Activated CD8-positive, alpha-beta memory T cell treated with anti-CD3 and anti-CD28 coated beads, Interleukin-2, amount 10 ng/mL, durations not matched to agents 7 days and 5 days (primary cell): ENCODE data around the gene PRKG2. TPM values are rescaled to one million over a fixed set of nuclear protein-coding genes. Genes with fewer than 3 reads are reported as not detected.
A peak's percentile ranks its signal among the peaks of the same experiment; 100 is the strongest.
"Not testable (repeated sequence)": the region's sequence is repeated elsewhere in the genome, so short reads cannot be mapped to it uniquely, and the experiment has no call there.

Experiments
- ATAC-seq: fragments of 150-1000 bp; cut with Tn5 transposase; one replicate; pipeline ENCODE4 v1.10.0; 2021; ENCODE audit warnings: moderate library complexity
- CTCF ChIA-PET: fragments of 350-600 bp; sonication (Branson Sonifier 250); formaldehyde crosslinking; loops from one replicate; lab custom pipeline; 2021; ENCODE audit warnings: antibody characterized with exemption; lab: Charles Lee
- DNase-seq: peaks from one replicate; pipeline ENCODE4 v3.0.0-alpha.2; 2020
- H3K27ac Mint-ChIP-seq: one replicate; pipeline ENCODE4 v1.8.0; 2021; ENCODE audit warnings: mild to moderate bottlenecking, mixed read lengths
- H3K27me3 Mint-ChIP-seq: one replicate; pipeline ENCODE4 v1.8.0; 2021; ENCODE audit warnings: mixed read lengths
- H3K36me3 Mint-ChIP-seq: one replicate; pipeline ENCODE4 v1.8.0; 2021; ENCODE audit warnings: mild to moderate bottlenecking, mixed read lengths
- H3K4me1 Mint-ChIP-seq: one replicate; pipeline ENCODE4 v1.8.0; 2021; ENCODE audit warnings: mixed read lengths
- H3K4me3 Mint-ChIP-seq: one replicate; pipeline ENCODE4 v1.8.0; 2021; ENCODE audit warnings: mild to moderate bottlenecking, moderate library complexity, mixed read lengths
- H3K9me3 Mint-ChIP-seq: one replicate; pipeline ENCODE4 v1.8.0; 2022; ENCODE audit warnings: low read depth, mixed read lengths
- total RNA-seq, 2 experiments: library from RNA; stranded (reverse); gene quantifications; one replicate each; pipeline ENCODE4 v1.2.3, GENCODE V29; 2021

PRKG2 gene
- total RNA-seq, 2 experiments from 2014 or later, result 0.58 to 0.63 TPM

DNA sequence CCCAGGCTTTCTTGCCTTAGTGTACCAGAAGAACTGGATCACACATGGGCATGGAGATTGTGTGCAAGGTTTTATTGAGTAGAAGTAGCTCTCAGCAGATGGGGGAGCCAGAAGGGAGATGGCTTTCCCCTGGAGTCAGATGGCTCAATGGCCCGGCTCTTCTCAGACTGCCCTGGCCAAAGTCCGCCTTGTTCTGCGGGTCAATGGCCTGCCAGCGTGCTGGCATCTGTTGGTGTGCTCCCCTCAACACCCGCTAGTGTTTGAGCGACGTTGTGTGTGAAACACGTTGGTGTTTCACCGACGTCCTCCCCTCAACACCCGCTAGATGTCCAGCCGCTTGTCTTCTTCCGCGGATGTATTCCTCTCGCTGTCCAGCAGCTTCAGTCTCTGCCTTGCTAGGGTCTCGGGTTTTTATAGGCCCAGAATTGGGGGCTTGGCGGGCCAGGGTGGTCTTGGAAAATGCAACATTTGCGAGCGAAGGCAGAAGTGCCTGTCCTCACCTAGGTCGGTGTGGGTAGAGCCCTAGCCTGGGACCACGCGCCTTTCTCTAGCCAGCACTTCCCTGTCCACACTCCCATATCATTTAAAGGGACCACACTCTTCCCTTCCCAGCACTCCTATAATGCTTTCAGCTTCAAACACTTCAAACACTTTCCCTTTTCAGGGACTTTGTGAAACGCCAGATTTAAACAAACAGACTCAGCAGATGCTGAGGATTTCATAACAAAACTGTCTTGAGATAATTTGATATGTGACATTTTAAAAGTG is 21.1 kb upstream of the PRKG2 start:
- Mint-ChIP-seq H3K4me1 (no peaks in the 10 kb centered on the region), H3K9me3 (peaks cover 3% of the 10 kb centered on the region), H3K4me3 (no peak overlapping the region), H3K36me3 (no peaks in the 10 kb centered on the region), H3K27ac (no peak overlapping the region), H3K27me3 (no peaks in the 10 kb centered on the region)
- DNase-seq, result no peak
- ATAC-seq, result no peak
- CTCF ChIA-PET, result no interaction called here

DNA sequence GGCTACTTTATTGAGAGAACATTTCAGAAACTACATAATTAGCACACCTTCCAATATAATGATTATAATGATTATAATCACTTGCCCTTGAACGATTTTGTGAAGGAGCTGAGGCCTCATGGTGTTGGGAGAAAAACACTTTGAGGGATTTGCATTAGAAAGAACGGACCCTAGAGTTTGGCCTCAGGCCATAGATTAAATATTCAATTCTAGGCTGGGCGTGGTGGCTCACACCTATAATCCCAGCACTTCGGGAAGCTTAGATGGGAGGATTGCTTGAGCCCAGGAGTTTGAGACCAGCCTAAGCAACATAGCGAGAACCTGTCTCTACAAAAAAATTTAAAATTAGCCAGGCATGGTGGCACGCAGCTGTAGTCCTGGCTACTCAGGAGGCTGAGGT is 12.9 kb upstream of the PRKG2 start:
- Mint-ChIP-seq H3K9me3 (peaks cover 7% of the 10 kb centered on the region), H3K4me3 (no peak overlapping the region), H3K27me3 (peaks cover 3% of the 10 kb centered on the region), H3K4me1 (no peaks in the 10 kb centered on the region), H3K27ac (no peak overlapping the region), H3K36me3 (no peaks in the 10 kb centered on the region)
- ATAC-seq (no peak), DNase-seq (no peak)
- CTCF ChIA-PET, result no interaction called here

DNA sequence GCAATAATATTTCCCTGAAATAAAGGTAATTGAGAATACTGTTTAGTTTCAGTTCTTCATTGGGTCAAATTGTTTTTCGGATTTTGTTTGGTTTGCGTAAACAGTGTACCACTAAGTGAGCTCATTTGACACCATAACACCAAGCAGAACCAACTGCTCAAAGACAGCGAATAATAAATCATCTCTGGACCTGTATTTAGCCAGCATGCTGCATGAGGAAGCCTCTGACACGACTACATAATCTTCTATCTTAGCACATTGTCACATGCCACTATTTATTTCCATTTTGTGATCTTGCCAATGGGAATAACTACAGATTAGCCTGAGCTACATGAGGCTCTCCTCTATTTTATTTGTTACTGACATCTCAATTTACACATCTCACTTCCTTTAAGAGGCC is 12.1 kb upstream of the PRKG2 start:
- Mint-ChIP-seq H3K4me3 (no peak overlapping the region), H3K9me3 (peaks cover 7% of the 10 kb centered on the region), H3K4me1 (no peaks in the 10 kb centered on the region), H3K36me3 (no peaks in the 10 kb centered on the region), H3K27ac (no peak overlapping the region), H3K27me3 (peaks cover 3% of the 10 kb centered on the region)
- CTCF ChIA-PET, result no interaction called here
- DNase-seq (no peak), ATAC-seq (no peak)

DNA sequence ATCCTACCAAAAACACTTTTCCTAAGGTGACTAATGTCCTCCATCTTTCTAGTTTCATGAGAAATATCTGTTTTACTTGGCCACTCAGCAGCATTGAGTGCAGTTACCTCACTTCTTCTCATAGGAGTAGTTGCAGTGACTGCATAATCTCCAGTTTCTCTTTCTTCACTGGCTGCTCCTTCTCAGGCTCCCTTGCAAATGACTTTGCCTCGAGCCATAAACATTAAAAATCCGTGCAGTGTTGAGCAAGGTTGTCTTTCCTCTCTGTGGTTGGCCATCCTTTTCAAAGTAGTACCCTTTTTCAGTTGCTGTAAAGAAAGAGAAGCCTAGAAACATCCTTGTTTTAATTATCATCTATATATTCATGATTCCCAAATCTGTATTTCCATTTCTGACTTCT is 10.2 kb upstream of the PRKG2 start:
- no peak for ATAC-seq
- no peak for DNase-seq
- CTCF ChIA-PET, result no interaction called here
- Mint-ChIP-seq H3K9me3 (no peaks in the 10 kb centered on the region), H3K36me3 (no peaks in the 10 kb centered on the region), H3K4me1 (no peaks in the 10 kb centered on the region), H3K4me3 (no peak overlapping the region), H3K27ac (no peak overlapping the region), H3K27me3 (peaks cover 7% of the 10 kb centered on the region)

DNA sequence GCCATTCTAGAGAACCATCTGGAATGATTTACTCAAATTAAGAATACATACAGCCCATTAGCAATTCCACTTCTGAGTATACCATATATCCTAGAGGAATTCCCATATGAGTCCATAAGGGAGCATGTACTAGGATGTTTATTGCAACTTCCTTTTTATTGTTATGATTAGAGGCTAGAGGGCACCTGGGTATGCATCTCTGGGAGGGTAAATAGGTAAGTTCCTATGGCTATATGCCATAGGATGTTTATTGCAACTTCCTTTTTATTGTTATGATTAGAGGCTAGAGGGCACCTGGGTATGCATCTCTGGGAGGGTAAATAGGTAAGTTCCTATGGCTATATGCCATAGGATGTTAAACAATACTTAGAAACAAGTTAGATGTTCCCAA is 7.1 kb upstream of the PRKG2 start:
- H3K9me3 Mint-ChIP-seq, H3K4me3 Mint-ChIP-seq, H3K27ac Mint-ChIP-seq, ATAC-seq, DNase-seq, CTCF ChIA-PET, H3K36me3 Mint-ChIP-seq, H3K4me1 Mint-ChIP-seq: not testable (repeated sequence)
- peaks cover 21% of the 10 kb centered on the region for H3K27me3 Mint-ChIP-seq

DNA sequence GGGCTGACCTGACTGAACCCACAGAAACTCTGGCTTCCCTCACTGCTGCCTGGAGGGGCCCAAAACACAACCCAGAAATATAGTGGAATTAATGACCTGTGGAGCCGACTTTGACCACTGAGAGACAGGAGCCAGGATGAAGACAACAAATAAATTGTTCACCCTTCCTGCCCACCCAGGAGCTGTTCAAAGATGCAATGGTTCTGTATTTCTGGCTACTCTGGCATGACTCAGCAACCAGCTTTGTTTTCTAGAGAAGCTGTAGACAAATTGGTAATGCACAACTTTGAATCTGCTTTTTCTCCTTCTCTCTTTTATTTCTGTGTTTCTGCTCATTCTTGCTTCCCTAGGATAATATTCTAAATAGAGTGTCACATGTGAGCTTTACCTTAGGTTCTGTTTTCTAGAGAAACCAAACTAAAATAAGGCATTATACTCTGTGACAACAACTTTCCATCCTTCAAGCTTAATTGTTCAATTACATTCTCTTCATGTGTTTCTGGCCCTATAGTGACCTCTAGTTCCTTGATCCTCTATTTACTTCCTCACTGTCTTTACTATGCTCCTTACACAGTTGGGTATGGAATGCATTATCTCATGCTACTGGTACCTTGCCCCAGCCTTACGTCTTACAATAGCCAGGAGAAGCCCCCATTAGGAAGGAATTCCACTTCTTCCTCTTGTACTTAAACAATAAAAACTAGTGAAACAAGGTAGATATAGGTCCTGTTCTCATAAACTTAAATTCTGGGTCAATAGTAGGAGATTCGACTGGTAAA is 6.5 kb upstream of the PRKG2 start:
- no peaks in the 10 kb centered on the region for H3K9me3 Mint-ChIP-seq
- no peak overlapping the region for H3K27ac Mint-ChIP-seq
- no peaks in the 10 kb centered on the region for H3K4me1 Mint-ChIP-seq
- CTCF ChIA-PET, result no interaction called here
- H3K36me3 Mint-ChIP-seq, result no peaks in the 10 kb centered on the region
- H3K4me3 Mint-ChIP-seq, result no peak overlapping the region
- no peak for DNase-seq
- no peak for ATAC-seq
- H3K27me3 Mint-ChIP-seq, result peaks cover 20% of the 10 kb centered on the region

DNA sequence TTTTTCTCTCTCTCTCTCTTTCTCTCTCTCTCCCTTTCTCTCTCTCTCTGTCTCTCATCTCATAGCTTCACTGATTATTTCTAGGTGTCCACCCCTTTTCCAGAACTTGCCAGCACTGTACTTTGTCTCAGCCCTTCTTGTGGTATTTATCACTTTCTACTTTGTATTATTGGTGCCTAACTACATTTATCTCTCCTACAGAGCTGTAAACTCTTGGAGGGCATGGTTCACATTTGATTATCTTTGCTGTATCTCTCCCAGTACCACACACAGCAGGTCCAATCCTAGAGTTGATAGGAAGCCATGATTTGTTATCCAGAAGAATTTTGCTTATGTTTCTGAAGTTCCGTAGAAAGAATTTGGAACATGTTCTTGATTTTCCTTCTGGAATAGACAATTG is 5.2 kb upstream of the PRKG2 start:
- CTCF ChIA-PET, result no interaction called here
- no peak for DNase-seq
- Mint-ChIP-seq H3K36me3 (no peaks in the 10 kb centered on the region), H3K4me1 (peaks cover 4% of the 10 kb centered on the region), H3K27me3 (peaks cover 31% of the 10 kb centered on the region), H3K9me3 (no peaks in the 10 kb centered on the region), H3K4me3 (no peak overlapping the region), H3K27ac (no peak overlapping the region)
- no peak for ATAC-seq

DNA sequence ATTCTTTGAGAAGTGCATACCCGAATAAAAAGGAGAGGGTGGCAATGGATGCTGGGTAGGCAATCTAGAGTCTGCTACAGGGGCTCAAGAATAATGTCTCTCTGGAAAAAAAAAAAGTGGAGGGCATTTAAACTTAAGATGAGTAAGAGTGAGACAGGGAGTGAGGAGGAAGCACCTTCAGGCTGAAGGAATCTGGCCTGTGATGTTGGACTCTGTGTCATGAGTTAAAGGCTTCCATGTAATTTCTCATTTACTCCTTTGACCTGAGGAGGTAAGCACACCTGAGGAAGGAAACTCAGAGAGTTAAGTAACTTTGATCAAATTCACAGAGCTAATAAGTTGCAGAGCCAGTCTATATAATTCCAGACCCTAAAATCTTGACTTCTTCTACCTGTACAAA is 3.2 kb upstream of the PRKG2 start:
- no peak for DNase-seq
- no peak overlapping the region for H3K27ac Mint-ChIP-seq
- H3K36me3 Mint-ChIP-seq, result no peaks in the 10 kb centered on the region
- H3K4me3 Mint-ChIP-seq, result no peak overlapping the region
- ATAC-seq, result no peak
- CTCF ChIA-PET, result no interaction called here
- H3K9me3 Mint-ChIP-seq, result no peaks in the 10 kb centered on the region
- H3K4me1 Mint-ChIP-seq, result peaks cover 9% of the 10 kb centered on the region
- peaks cover 33% of the 10 kb centered on the region for H3K27me3 Mint-ChIP-seq

DNA sequence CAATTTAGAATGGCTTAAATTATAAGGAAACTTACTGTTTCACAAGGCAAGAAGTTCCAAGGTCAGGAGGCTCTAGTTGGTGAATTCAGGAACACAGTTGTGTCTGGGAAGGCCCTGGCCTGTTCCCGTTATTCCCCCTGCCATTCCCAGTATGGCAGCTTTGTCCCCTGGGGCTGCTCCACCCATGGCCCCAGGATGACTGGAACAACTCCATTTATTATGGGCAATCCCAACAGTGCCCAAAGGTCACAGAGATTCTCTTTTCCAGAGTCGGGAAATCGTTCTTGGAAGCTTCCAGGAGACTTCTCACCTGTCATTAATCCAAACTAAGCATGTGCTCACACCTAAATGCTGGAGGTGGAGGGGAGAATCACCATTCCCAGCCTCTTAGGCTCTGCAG is 2.8 kb upstream of the PRKG2 start:
- Mint-ChIP-seq H3K27me3 (peaks cover 33% of the 10 kb centered on the region), H3K36me3 (no peaks in the 10 kb centered on the region), H3K27ac (no peak overlapping the region), H3K9me3 (no peaks in the 10 kb centered on the region), H3K4me3 (no peak overlapping the region), H3K4me1 (peaks cover 9% of the 10 kb centered on the region)
- ATAC-seq (no peak), DNase-seq (no peak)
- CTCF ChIA-PET, result no interaction called here

DNA sequence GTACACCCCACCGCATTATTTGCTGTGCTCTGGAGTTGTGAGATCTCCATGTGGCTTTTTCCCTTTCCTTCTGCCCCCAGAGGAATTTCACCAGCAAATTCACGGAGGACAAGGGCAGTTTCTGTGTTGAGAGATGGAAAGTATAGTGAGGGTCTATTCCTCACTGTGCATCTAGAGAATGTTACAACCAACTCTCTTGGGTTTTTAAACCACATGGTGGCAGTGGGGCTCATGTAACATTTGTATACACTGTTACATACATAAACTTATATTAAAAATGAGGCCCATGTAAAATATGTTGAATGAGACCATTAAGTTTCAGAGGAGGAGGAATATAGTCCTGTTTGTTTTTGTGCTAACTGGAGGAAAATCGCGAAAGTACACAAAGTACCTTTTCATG is 909 bp upstream of the PRKG2 start:
- Mint-ChIP-seq H3K27ac (no peak overlapping the region), H3K9me3 (no peaks in the 10 kb centered on the region), H3K4me3 (peak overlapping the region; percentile 41), H3K27me3 (peaks cover 29% of the 10 kb centered on the region), H3K36me3 (no peaks in the 10 kb centered on the region), H3K4me1 (peaks cover 9% of the 10 kb centered on the region)
- ATAC-seq (no peak), DNase-seq (no peak)
- CTCF ChIA-PET, result no interaction called here

DNA sequence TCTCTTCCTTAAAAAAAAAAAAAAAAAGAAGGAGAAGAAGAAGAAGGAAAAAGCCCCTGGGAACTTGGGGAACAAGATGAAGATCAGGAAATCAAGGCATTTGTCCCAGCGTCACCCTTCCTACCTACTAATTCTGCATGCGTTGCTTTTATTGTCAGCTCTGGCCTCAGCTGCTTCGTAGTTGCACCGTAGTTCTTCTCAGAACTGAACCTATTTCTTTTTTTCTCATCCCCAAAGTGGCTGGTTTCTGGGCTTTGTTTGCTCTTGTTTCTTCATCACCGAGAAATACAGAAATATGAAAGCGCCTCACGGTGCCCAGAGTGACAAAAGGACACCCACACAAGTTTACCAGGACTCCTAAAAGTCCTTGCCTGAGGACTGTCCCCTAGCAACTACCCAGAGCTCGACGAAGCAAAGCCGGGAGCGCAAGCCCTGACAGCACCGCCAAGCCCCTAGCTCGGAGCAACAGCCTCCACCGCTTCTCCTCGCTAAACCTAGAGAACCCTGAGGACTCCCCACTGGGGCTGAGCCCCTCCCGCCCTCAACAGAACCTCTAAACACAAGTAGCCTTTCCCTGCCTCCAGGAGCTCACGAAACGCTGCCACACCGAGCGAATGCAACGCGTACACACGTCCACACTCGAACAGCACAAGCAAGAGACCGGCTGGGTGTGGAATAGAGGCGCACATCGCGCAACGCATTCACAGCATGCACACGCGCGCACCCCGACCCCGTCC is 710 bp downstream of the PRKG2 start:
- ATAC-seq, result peak; percentile 58
- CTCF ChIA-PET, result interaction anchor here (1.8 kb wide), 1 partner anchor 14 kb away, joined by 7 read pairs; no protein-coding TSS in a partner anchor
- peaks cover 29% of the 10 kb centered on the region for H3K27me3 Mint-ChIP-seq
- H3K27ac Mint-ChIP-seq, result no peak overlapping the region
- no peak for DNase-seq
- H3K9me3 Mint-ChIP-seq, result no peaks in the 10 kb centered on the region
- H3K4me1 Mint-ChIP-seq, result peaks cover 9% of the 10 kb centered on the region
- H3K4me3 Mint-ChIP-seq, result peak overlapping the region; percentile 66
- no peaks in the 10 kb centered on the region for H3K36me3 Mint-ChIP-seq

DNA sequence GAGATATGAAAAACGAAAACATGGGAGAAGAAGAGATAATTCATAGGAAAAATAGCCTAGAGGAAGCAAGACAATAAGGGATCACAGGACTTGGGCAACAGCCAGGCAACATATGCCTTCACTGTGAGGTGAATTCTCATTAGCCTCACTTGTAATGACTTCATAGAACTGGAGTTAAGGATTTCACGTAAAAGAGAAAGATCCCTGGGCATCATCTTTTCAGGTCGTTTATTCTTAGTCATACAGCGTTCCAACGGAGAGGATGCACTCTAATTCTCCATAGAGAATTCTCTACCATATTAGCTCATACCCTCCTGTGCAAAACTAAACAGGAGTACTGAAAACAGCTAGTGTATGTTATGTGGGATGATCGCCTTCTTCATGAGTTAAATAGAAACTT is 1.4 kb downstream of the PRKG2 start:
- ATAC-seq, result no peak
- CTCF ChIA-PET, result interaction anchor here (1.8 kb wide), 1 partner anchor 13 kb away, joined by 7 read pairs; no protein-coding TSS in a partner anchor
- Mint-ChIP-seq H3K9me3 (no peaks in the 10 kb centered on the region), H3K4me3 (no peak overlapping the region), H3K4me1 (peaks cover 9% of the 10 kb centered on the region), H3K27ac (no peak overlapping the region), H3K27me3 (peaks cover 25% of the 10 kb centered on the region), H3K36me3 (no peaks in the 10 kb centered on the region)
- DNase-seq, result no peak

DNA sequence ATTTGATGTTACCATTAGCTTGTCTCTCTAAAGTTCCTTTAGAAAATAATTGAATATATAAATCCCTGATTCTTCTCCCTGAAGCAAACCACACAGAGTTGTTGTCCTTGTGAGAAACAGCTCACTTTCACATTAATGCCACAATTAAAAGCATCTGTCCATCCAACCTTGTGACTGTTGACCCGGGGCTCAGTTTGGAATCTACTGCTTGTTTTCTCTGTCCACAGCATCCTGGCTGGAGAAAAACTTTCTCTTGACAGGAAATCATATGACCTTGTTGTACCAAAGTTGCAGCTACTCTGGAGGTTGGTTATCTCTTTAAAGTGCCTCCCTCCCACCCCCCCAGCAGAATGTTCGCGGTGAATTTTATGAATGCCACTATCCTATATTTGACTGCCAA is 3.1 kb downstream of the PRKG2 start:
- Mint-ChIP-seq H3K4me1 (peaks cover 9% of the 10 kb centered on the region), H3K36me3 (no peaks in the 10 kb centered on the region), H3K9me3 (no peaks in the 10 kb centered on the region), H3K27ac (no peak overlapping the region), H3K4me3 (no peak overlapping the region), H3K27me3 (peaks cover 20% of the 10 kb centered on the region)
- CTCF ChIA-PET, result interaction anchor here (0.7 kb wide), 1 partner anchor 142 kb away, joined by 3 read pairs; no protein-coding TSS in a partner anchor
- ATAC-seq (no peak), DNase-seq (no peak)
